SU-DHL-6 (cell line): ENCODE data around the gene MREG.

ENCODE experiments used
- CTCF ChIP-seq: fragments of 200-600 bp; sonication (generic); IDR thresholded peaks from one replicate; pipeline ENCODE4 v1.5.1; 2017; ENCODE audit warnings: antibody characterized with exemption, mild to moderate bottlenecking, low read length, moderate library complexity; ENCODE audit not compliant: insufficient read depth, poor library complexity, severe bottlenecking
- EZH2phosphoT487 ChIP-seq: fragments of 200-600 bp; sonication (generic), shearing (Covaris generic); conservative IDR thresholded peaks from 2 replicates; pipeline ENCODE4 v1.6.1; 2018; ENCODE audit warnings: mild to moderate bottlenecking, antibody characterized with exemption, low read length, moderate library complexity, mixed read lengths

- TF ChIP-seq CTCF = peak; percentile 75
- no peak for TF ChIP-seq EZH2phosphoT487
These were observed 82.0 kb downstream of the MREG start for GRCh38 chr2:215931256-215931903.
